ENCODE data around the gene CDO1.
"Not testable (repeated sequence)": the region's sequence is repeated elsewhere in the genome, so short reads cannot be mapped to it uniquely, and the experiment has no call there.

DNA sequence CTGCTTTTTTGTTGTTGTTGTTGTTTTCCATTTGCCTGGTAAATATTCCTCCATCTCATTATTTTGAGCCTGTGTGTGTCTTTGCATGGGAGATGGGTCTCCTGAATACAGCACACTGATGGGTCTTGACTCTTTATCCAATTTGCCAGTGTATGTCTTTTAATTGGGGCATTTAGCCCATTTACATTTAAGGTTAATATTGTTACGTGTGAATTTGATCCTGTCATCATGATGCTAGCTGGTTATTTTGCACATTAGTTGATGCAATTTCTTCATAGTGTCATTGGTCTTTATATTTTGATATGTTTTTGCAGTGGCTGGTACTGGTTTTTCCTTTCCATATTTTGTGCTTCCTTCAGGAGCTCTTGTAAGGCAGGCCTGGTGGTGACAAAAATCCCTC lies 8.5 kb upstream of the CDO1 start:
- not testable (repeated sequence) for TF ChIP-seq POLR2A (IDR thresholded peaks at IDR 0.05; ENCODE audit: extremely low read depth, insufficient read length)
- TF ChIP-seq, protein P1, sequence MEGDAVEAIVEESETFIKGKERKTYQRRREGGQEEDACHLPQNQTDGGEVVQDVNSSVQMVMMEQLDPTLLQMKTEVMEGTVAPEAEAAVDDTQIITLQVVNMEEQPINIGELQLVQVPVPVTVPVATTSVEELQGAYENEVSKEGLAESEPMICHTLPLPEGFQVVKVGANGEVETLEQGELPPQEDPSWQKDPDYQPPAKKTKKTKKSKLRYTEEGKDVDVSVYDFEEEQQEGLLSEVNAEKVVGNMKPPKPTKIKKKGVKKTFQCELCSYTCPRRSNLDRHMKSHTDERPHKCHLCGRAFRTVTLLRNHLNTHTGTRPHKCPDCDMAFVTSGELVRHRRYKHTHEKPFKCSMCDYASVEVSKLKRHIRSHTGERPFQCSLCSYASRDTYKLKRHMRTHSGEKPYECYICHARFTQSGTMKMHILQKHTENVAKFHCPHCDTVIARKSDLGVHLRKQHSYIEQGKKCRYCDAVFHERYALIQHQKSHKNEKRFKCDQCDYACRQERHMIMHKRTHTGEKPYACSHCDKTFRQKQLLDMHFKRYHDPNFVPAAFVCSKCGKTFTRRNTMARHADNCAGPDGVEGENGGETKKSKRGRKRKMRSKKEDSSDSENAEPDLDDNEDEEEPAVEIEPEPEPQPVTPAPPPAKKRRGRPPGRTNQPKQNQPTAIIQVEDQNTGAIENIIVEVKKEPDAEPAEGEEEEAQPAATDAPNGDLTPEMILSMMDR (IDR thresholded peaks at IDR 0.05; ENCODE audit: low read depth, low read length): not testable (repeated sequence)
